ENCODE measurements around the gene CD7.

The CD7 gene

GRCh38 chr17:82333279-82334171, 16.1 kb upstream of the CD7 start, which contains the start of gene SECTM1:
Gene SECTM1 (minus strand): TSS chr17:82333766. CDS start chr17:82327240, 6,526 bp downstream.
- Histone ChIP-seq H3K27me3 (ENCODE audit: insufficient read depth, low read length) (peaks cover 14% of the 10 kb centered on the region; the same call in 1 of the 2 replicates), H3K36me3 (ENCODE audit: insufficient read depth, low read length) (no peaks in the 10 kb centered on the region), H3K79me2 (ENCODE audit: insufficient read depth, low read length) (no peaks in the 10 kb centered on the region), H3K4me1 (ENCODE audit: insufficient read depth, low read length, severe bottlenecking) (peaks cover 5% of the 10 kb centered on the region), H3K9me2 (ENCODE audit: low read depth, low read length) (no peaks in the 10 kb centered on the region), H4K20me1 (ENCODE audit: insufficient read depth, low read length) (no peaks in the 10 kb centered on the region), H3K27ac (ENCODE audit: low read depth, low read length, poor library complexity, severe bottlenecking) (no peak within 1 kb of the TSS), H3F3A (ENCODE audit: insufficient read depth, low read length) (no peaks in the 10 kb centered on the region), H3K4me3 (ENCODE audit: low read depth, low read length, poor library complexity, severe bottlenecking) (no peak within 1 kb of the TSS), H3K9me3 (ENCODE audit: low read length) (no peaks in the 10 kb centered on the region), H2AFZ (ENCODE audit: low read length) (no peak within 1 kb of the TSS), H3K4me2 (ENCODE audit: low read length) (peak within 1 kb of the TSS; percentile 34), H3K9ac (ENCODE audit: low read length) (no peak within 1 kb of the TSS)
- TF ChIP-seq EZH2 (IDR thresholded peaks at IDR 0.05; ENCODE audit: borderline replicate concordance, low read length) = no peak
- no peak for TF ChIP-seq CTCF (IDR thresholded peaks at IDR 0.05; ENCODE audit: low read length)

GRCh38 chr17:82332669-82333278, 15.4 kb upstream of the CD7 start:
- H3K9ac ChIP-seq (ENCODE audit: low read length) = no peak overlapping the region
- H3K79me2 ChIP-seq (ENCODE audit: insufficient read depth, low read length) = no peaks in the 10 kb centered on the region
- H3K4me2 ChIP-seq (ENCODE audit: low read length) = no peak overlapping the region
- H3K27ac ChIP-seq (ENCODE audit: low read depth, low read length, poor library complexity, severe bottlenecking) = no peak overlapping the region
- no peak for TF ChIP-seq CTCF (IDR thresholded peaks at IDR 0.05; ENCODE audit: low read length)
- no peak for TF ChIP-seq EZH2 (IDR thresholded peaks at IDR 0.05; ENCODE audit: borderline replicate concordance, low read length)
- no peaks in the 10 kb centered on the region for H3K9me2 ChIP-seq (ENCODE audit: low read depth, low read length)
- no peak overlapping the region for H3K4me3 ChIP-seq (ENCODE audit: low read depth, low read length, poor library complexity, severe bottlenecking)
- H3K4me1 ChIP-seq (ENCODE audit: insufficient read depth, low read length, severe bottlenecking) = peaks cover 5% of the 10 kb centered on the region
- no peaks in the 10 kb centered on the region for H3K9me3 ChIP-seq (ENCODE audit: low read length)
- no peaks in the 10 kb centered on the region for H4K20me1 ChIP-seq (ENCODE audit: insufficient read depth, low read length)
- no peak overlapping the region for H2AFZ ChIP-seq (ENCODE audit: low read length)
- H3F3A ChIP-seq (ENCODE audit: insufficient read depth, low read length) = no peaks in the 10 kb centered on the region
- no peaks in the 10 kb centered on the region for H3K36me3 ChIP-seq (ENCODE audit: insufficient read depth, low read length)
- peaks cover 14% of the 10 kb centered on the region; the same call in 1 of the 2 replicates for H3K27me3 ChIP-seq (ENCODE audit: insufficient read depth, low read length)

GRCh38 chr17:82331345-82331939, 14.0 kb upstream of the CD7 start:
- Histone ChIP-seq H3K9me2 (ENCODE audit: low read depth, low read length) (no peaks in the 10 kb centered on the region), H3F3A (ENCODE audit: insufficient read depth, low read length) (no peaks in the 10 kb centered on the region), H3K36me3 (ENCODE audit: insufficient read depth, low read length) (no peaks in the 10 kb centered on the region), H3K9me3 (ENCODE audit: low read length) (no peaks in the 10 kb centered on the region), H3K79me2 (ENCODE audit: insufficient read depth, low read length) (no peaks in the 10 kb centered on the region), H2AFZ (ENCODE audit: low read length) (no peak overlapping the region), H3K4me2 (ENCODE audit: low read length) (no peak overlapping the region), H3K9ac (ENCODE audit: low read length) (no peak overlapping the region), H3K4me3 (ENCODE audit: low read depth, low read length, poor library complexity, severe bottlenecking) (no peak overlapping the region), H4K20me1 (ENCODE audit: insufficient read depth, low read length) (no peaks in the 10 kb centered on the region), H3K27me3 (ENCODE audit: insufficient read depth, low read length) (peaks cover 21% of the 10 kb centered on the region), H3K27ac (ENCODE audit: low read depth, low read length, poor library complexity, severe bottlenecking) (no peak overlapping the region), H3K4me1 (ENCODE audit: insufficient read depth, low read length, severe bottlenecking) (peaks cover 5% of the 10 kb centered on the region)
- TF ChIP-seq CTCF (IDR thresholded peaks at IDR 0.05; ENCODE audit: low read length) = no peak
- no peak for TF ChIP-seq EZH2 (IDR thresholded peaks at IDR 0.05; ENCODE audit: borderline replicate concordance, low read length)

Data from OCI-LY1 (cell line).